ENCODE measurements around the gene FBXO27.
"Not testable (repeated sequence)": the region's sequence is repeated elsewhere in the genome, so short reads cannot be mapped to it uniquely, and the experiment has no call there.

FBXO27 gene, protein sequence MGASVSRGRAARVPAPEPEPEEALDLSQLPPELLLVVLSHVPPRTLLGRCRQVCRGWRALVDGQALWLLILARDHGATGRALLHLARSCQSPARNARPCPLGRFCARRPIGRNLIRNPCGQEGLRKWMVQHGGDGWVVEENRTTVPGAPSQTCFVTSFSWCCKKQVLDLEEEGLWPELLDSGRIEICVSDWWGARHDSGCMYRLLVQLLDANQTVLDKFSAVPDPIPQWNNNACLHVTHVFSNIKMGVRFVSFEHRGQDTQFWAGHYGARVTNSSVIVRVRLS

DNA sequence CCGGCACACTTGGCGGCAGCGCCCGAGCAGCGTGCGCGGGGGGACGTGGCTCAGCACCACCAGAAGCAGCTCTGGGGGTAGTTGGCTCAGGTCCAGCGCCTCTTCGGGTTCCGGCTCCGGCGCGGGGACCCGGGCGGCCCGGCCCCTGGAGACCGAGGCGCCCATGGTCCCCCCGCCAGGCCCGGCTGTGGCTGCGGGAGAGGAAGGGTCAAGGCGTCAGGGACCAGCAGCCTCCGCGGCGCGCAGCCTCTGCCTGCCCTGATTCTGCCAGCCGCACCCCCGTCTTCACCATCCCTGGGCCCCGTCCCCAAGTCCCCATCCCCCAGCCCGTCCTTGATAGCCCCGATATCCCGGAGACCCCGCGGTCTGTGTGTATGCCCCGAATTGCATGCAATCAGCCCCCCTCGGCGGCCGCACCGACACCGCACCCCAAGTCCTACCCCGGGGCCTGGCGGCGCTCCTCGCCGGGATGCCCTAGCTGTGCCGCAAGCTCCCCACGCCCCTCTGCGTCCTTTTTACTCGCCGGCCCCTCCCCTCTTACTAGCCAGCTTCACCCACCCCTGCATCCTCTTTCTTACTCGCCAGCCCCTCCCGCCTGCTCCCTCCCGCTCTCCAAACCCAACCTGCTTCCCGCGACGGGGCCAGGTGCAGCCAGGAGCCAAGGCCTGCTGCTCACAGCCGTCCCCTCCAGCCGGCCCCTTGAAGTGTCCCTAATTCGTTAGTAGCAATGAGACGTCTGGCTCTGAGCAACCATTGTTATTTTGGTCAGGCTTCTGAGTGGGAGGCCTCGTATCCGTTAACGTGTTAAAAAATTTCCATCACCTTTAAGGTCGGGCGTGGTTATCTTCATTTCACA, at the start of gene FBXO27:
Gene FBXO27, minus strand, starts transcription at position 487 of the 856 bp plus-strand sequence. Its CDS starts 322 bp downstream, at position 165.
- FAIRE-seq, result no peak

DNA sequence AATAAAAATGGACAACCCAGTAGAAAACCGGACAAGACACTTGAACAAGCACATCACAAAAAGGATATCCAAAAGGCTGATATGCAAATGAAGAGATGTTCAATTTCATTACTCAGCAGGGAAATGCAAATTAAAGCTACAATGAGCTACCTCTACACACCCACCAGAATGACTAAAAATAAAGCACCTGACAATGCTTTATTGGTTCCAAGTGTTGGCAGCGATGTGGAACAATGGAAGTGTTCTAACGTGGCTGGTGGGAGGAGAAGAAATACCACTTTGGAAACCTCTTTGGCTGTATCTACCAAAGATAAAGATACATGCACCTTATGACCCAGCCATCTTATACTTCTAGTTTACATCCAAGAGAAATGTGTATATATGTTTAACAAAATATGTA, 48.1 kb upstream of the FBXO27 start:
- FAIRE-seq, result no peak

DNA sequence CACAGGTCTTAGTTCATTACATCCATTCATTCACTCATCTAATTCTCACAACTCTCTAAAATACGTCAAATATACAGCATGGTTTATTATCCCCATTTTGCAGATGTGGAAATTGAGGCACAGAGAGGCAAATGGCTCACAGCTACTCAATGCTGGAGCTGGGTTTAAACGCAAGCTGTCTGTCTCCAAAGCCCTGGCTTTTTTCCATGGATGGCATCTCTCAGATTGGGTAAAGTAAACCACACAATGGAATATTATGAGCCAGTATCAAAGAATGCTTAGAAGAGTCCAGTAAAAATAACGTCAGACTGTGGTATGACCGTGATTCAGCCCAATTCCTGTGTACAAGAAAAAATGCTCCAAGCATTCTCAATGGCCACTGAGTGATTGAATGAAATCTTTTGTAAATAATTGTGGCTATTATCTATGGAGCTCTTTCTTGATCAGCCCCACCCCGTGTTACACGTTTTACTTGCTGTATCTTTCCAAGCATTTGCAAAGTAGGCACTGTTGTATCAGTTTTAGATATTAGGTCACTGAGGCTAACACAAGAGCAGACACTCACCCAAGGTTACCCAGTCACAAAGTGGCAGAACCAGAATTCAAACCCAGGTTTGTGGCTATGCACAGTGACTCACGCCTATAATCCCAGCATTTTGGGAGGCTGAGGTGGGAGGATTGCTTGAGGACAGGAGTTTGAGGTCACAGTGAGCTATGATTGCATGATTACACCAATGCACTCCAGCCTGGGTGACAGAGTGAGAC, 46.3 kb upstream of the FBXO27 start:
- FAIRE-seq, result no peak

DNA sequence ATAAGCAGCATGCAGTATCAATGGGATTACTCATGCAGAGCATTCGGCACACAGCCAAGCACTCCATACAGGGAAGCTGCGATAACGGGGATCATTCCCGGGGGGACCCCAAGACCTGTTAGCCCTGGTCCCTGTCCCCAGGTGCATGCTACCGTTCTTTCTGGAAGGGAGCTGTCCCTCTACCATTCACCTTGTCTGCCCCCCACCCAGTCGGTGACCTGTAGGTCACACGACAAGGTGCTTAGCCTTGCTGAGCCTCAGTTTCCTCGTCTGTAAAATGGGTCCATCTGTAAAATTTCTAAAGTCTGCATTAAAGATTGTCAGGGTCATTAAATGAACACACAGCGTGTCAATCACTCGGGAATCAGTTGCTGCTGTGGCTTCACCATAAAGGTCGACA, 45.0 kb upstream of the FBXO27 start:
- no peak for FAIRE-seq

DNA sequence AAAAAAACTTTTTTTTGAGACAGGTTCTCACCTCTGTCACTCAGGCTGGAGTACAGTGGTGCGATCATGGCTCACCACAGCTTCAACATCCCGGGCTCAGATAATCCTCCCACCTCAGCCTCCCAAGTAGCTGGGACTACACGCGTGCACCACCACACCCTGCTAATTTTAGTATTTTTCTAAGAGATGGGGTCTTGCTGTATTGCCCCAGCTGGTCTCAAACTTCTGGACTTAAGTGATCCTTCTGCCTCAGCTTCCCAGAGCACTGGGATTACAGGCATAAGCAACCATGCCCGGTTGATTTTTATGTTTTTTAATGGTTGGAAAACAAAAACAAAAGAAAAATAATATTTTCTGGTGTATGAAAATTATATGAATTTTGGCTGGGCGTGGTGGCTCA, 42.6 kb upstream of the FBXO27 start:
- FAIRE-seq, result no peak

DNA sequence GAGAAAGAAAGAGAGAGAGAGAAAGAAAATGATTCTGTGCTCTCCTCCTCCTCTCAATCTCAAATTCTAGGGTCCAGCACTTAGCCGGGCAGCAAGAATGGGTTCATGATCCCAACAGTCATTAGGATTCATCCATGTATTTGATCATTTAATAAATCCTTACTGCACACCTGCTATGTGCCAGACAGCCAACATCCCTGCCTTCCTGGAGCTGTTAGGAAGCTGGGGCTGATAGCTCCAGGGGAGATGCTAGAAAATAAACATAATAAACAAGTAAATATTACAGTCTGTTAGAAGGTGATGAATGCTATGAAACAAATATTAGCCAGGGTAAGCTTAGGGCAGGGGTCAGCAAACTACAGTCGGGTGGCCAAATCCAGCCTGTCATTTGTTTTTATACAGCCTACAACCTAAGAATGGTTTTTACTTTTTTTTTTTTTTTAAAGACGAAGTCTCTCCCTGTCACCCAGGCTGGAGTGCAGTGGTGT, 41.9 kb upstream of the FBXO27 start:
- no peak for FAIRE-seq

DNA sequence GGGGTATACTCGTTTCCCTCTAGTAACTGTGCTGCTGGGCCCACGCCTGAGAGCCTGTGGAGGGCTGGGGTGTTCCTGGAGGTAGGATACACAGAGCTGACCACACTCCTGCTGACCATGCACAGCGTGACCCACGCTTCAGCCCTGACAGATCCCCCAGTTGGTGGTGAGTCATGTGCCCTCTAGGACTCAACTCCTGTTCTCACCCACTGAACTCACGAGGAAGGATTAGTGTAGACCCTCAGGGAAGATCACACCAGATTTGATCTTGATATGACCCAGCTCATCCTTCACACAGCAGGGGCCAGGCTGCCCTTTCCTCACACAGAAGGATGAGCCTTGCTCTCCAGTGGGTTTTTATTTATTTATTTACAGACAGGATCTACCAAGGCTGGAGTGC, 38.5 kb upstream of the FBXO27 start:
- FAIRE-seq, result no peak

DNA sequence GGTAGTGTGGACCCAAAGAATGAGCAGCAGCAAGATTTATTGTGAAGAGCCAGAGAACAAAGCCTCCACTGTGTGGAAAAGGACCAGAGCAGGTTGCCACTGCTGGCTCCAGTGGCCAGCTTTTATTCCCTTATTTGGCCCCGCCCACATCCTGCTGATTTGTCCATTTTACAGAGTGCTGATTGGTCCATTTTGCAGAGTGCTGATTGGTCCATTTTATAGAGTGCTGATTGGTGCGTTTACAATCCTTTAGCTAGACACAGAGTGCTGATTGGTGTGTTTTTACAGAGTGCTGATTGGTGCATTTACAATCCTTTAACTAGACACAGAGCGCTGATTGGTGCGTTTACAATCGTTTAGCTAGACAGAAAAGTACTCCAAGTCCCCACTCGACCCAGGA, 35.9 kb upstream of the FBXO27 start:
- FAIRE-seq, result not testable (repeated sequence)

DNA sequence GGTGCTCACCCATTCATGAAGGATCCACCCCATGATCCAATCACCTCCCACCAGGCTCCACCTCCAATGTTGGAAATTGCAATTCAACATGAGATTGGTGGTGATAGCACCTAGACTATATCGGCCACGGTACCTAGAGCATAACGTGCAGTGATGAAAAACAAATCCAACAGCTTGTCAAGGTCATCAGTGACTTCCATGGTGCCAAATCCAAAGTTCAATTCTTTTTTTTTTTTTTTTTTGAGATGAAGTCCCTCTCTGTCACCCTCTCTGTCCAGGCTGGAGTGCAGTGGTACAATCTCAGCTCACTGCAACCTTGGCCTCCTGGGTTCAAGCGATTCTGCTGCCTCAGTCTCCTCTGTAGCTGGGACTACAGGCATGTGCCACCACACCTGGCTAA, 34.8 kb upstream of the FBXO27 start:
- FAIRE-seq, result no peak

DNA sequence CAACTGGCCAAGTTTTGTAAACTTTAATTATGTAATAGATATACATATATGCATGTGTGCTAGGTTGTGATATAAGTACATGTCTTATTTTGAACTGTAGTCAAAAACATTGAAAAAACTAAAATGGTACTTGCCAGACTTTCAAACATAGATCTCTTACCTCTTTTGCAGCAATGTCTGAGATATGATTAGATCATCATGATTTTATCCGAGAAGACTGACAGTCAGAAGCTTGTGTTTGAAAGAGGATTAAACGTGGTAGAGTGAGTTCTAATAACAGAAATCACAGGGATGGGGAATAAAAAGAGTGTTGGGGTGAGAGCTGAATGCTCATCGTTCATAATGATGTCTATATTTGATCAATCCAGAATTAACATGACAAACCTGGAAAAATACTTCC, 33.6 kb upstream of the FBXO27 start:
- FAIRE-seq, result no peak

DNA sequence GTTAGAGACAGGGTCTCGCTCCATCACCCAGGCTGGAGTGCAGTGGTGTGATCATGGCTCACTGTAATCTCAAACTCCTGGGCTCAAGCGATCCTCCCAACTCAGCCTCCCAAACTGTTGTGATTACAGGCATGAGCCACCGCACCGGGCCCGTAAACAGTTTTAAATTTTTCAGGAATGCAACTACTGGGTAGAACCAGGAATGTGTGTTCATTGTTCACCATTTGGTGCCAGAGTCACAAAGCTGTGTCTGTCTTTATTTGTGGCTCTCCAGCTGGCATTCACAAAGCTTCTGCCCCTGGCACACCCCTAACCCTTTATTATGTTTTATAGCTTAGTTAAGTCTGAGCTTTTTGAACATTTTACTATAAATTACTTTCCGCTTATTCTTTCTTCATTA, 32.1 kb upstream of the FBXO27 start:
- FAIRE-seq, result no peak

DNA sequence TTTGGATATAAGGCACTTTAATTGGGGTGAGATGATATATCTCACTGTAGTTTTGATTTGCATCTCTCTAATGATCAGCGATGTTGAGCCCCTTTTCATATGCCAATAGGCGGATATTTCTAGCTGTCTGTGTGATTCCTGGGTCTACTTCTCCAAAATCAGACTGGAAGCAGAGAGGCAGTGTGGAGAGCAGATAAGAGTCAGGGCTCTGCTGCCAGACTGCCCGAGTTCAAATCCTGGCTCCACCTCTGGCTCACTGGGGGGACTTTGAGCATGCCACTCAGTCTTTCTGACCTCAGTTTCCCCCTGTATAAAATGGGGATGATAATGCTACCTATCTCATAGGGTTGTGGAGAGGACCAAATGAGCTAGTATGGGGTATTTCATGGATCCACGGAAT, 27.8 kb upstream of the FBXO27 start:
- no peak for FAIRE-seq

DNA sequence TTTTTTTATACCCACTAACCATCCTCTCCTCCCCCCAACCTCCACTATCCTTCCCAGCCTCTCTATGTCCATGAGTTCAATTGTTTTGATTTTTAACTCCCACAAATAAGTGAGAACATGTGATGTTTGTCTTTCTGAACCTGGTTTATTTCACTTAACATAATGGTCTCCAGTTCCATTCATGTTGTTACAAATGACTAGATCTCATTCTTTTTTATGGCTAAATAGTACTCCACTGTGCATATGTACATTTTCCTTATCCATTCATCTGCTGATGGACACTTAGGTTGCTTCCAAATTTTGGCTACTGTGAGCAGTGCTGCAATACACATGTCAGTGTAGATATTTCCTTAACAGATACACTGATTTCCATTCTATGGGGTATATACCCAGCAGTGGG, 27.0 kb upstream of the FBXO27 start:
- FAIRE-seq, result no peak

DNA sequence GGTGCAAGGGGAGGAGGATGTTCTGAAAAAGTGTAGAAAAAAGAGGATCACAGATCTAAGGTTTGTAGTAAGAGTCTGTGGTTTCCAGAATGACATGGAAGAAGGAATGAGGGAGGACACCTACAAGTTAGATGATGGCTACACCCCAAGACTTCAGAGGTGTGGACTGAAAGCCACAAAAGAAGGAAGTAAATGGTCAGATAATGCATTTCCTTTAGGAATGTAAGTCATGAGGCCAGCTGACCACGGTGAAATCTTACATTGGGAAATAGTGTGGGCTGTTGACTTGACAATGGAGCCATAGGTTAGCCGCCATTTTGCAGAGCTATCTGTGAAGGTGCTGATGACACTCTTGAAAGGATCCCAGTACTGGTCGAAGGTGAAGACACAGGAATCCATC, 25.3 kb upstream of the FBXO27 start:
- FAIRE-seq, result no peak

DNA sequence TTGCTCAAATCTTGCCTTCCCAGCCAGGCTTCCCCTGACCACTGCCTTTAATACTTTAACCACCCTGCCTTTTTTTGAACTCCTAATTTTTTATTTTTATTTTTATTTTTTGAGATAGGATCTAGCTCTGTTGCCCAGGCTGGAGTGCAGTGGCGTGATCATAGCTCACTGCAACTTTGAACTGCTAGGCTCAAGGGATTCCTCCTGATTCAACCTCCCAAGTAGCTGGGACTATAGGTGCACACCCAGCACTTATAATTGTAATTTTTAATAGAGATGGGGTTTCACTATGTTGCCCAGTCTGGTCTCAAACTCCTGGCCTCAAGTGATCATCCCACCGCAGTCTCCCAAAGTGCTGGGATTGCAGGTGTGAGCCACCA, 21.7 kb upstream of the FBXO27 start:
- FAIRE-seq, result no peak

DNA sequence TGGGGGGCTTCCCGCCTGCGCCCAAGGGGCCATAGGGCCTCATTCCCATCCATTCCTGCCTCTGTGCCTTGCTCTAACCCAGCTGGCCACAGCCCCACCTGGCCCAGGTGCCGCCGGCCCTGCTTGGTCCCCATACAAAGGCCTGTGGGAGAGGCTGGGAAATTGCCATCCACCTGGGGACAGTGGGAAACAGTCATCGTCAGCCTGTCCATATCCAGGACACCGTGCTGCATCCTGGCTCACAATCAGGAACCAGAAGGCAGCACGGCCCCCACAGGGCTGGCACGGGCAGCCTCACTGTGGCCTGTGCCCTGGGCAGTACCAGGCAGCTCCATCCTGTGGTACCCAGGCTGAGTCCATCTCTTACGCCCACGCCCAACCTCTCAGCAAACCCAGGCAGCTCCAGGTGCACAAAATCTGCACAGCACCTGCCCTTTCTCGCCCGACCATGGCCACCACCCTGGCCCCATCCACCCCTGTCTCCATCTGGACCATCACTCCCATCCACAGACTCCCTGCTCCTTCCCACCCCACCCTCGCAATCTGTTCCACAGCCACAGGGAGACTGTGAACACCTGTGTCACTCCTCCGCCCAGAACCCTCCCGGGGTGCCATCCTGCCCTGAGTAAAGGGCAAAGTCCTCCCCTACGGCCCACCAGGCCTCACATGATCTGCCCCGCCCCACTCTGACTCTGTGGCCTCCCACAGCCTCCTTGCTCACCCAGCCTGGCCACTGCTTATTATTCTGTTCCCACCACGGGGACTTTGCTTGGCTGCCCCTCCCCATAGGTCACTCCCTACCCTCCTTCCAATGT, 21.1 kb upstream of the FBXO27 start:
- FAIRE-seq, result no peak

DNA sequence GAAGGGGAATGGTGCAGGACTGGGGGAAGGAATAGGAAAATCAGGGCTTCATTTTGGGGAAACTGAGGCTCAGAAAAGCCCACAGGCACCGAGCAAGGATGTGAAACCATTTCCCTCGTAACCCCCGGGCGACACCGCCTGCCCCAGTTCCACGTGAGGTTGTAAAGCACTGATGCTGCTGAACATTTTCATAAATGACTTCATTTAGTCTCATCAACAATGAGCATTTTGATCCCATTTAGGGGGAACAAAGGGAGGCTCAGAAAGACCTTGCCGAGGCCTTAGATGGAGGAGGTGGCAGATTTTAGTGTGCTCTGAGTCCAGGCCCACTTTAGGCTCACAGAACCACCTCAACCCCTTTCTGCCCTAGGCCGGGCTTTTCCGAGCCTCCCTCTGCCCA, 20.5 kb upstream of the FBXO27 start:
- no peak for FAIRE-seq

DNA sequence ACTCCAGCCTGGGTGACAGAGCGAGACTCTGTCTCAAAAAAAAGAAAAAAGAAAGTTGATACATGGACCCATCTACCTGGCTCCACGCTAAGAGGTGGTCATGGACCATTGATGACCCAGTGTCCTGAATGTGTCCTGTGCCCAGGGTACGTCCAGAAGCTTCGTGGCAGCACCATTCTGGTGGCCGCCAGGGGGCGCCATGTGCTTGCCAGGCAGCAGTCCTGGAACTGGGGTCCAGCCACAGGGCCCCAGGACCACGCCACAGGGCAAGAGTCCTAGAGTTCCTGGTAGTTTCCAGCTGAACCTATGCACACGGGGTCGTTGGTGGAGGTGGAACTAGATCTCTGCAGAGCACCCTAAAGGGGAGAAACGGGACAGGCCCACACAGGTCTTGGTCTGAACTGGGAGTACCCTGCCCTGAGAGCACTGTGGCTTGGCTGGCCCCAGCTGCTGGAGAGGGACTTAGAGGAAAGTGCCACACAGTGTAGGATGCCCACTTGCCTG, 19.9 kb upstream of the FBXO27 start:
- no peak for FAIRE-seq

DNA sequence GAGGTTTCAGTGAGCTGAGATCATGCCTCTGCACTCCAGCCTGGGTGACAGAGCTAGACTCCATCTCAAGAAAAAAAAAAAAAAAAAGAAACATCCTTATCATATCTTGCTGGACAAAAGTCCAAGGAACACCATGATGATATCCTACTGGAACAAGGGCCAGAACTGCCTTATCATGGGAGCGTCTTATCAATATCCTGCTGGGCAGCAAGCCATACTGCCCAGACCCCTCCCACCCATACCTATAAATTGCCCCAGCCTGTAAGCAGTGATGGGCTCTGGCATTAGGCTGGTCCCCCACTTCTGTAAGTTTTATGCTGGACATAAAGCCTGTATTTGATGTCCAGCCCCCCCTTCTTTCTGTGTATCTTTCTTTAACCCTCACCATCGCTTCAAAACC, 14.7 kb upstream of the FBXO27 start:
- FAIRE-seq, result no peak

DNA sequence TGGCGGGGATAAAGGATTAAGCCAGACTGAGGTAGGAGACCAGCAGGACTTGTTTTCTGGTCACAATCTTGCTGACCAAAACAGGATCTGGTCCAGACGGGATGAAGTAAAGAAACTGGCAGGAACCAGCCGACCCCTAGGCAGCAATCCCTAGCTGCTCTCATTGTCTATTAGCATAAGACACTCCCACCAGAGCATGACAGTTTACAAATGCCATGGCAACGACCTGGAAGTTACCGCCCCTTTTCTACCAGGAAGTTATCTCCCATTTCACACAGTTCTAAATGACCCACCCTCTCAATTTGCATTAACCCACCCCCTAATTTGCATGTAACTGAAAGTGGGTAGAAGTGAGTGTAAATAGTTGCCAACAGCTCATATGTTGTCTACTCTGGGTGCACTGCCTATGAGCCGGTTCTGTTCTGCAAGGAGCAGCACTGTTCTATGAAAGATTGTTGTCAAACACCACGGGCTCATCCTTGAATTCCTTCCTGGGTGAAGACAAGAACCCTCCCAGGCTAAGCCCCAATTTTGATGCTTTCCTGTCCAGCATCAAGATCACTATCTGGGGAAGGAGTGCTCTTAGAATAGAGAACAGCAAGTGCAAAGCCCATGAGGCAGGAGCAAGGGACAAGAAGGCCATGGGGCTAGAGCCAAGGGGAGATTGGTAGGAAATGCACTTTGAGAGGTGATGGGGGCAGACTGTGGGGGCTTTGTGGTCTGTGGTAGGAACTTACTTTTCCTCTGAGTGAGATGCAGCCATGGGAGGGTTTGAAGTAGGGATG, 13.9 kb upstream of the FBXO27 start:
- no peak for FAIRE-seq

DNA sequence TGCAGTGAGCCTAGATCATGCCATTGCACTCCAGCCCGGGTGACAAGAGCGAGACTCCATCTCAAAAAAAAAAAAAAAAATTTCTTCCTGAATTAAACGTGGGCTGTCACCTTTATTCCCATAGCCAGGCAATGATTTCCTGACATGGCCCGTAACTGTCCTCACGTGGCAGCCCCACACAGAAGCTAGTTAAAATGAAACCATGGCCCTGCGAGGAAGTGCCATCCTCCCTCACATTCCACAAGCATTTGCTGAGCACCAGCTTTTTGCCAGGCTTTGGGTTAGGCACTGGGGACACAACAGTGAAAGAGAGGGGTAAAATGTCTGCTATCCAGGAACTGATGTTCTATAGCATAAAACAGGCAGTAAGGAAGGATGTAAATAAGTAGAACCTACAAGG, 13.2 kb upstream of the FBXO27 start:
- FAIRE-seq, result no peak

DNA sequence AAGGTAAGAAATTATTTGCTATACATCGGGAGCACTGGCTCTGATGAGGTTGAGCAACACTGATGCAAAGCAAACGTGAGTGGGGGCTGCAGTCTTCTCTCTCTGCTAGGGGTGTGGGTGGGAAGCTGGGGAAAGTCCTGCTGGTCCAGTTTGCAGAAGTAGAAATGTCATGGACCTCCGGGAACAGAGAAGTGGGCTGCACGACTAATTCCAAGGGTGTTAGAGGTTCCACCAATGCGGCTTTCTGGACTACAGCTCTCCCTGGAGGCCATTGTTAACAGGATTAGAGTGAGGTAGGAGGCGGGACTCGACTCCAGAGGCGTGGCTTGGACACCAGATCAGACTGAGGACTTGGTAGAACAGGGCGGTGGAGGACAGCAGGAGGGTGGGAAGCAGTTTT, 5.7 kb upstream of the FBXO27 start:
- FAIRE-seq, result no peak

All from islet of Langerhans (tissue), 1 donor.